Measurements from ENCODE around the gene SF3B2.
"Not testable (repeated sequence)": the region's sequence is repeated elsewhere in the genome, so short reads cannot be mapped to it uniquely, and the experiment has no call there.

The SF3B2 gene

GRCh38 chr11:66090288-66090687, 38.1 kb downstream of the SF3B2 start:
- no peak for DNase-seq (ENCODE audit: low spot score in 2 of 2)
- Mint-ChIP-seq H3K27ac (peak overlapping the region; percentile 50), H3K9me3 (no peaks in the 10 kb centered on the region), H3K4me3 (no peak overlapping the region), H3K36me3 (peaks cover 17% of the 10 kb centered on the region), H3K4me1 (peaks cover 19% of the 10 kb centered on the region)
- no peak for ATAC-seq

DNA sequence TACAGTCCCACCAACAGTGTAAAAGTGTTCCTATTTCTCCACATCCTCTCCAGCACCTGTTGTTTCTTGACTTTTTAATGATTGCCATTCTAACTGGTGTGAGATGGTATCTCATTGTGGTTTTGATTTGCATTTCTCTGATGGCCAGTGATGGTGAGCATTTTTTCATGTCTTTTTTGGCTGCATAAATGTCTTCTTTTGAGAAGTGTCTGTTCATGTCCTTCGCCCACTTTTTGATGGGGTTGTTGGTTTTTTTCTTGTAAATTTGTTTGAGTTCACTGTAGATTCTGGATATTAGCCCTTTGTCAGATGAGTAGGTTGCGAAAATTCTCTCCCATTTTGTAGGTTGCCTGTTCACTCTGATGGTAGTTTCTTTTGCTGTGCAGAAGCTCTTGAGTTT, 40.0 kb downstream of the SF3B2 start:
- Mint-ChIP-seq H3K4me1 (peaks cover 19% of the 10 kb centered on the region), H3K36me3 (peaks cover 17% of the 10 kb centered on the region)
- DNase-seq (ENCODE audit: low spot score in 2 of 2); H3K27ac Mint-ChIP-seq; H3K4me3 Mint-ChIP-seq; ATAC-seq; H3K9me3 Mint-ChIP-seq: not testable (repeated sequence)

- H3K4me3 Mint-ChIP-seq, result peak overlapping the region; percentile 75
- H3K36me3 Mint-ChIP-seq, result peaks cover 12% of the 10 kb centered on the region
- H3K4me1 Mint-ChIP-seq, result peaks cover 33% of the 10 kb centered on the region
- H3K27ac Mint-ChIP-seq, result peak overlapping the region; percentile 50
- not testable (repeated sequence) for DNase-seq (ENCODE audit: low spot score in 2 of 2); ATAC-seq; H3K9me3 Mint-ChIP-seq
These were observed 47.6 kb downstream of the SF3B2 start for GRCh38 chr11:66099746-66100145.

- ATAC-seq (peak; percentile 95), DNase-seq (ENCODE audit: low spot score in 2 of 2) (peak; percentile 20 to 77)
- H3K27ac Mint-ChIP-seq, result peak overlapping the region; percentile 50
- peaks cover 12% of the 10 kb centered on the region for H3K36me3 Mint-ChIP-seq
- H3K9me3 Mint-ChIP-seq, result no peaks in the 10 kb centered on the region
- peak overlapping the region; percentile 75 for H3K4me3 Mint-ChIP-seq
- H3K4me1 Mint-ChIP-seq, result peaks cover 41% of the 10 kb centered on the region
These were observed 48.3 kb downstream of the SF3B2 start for GRCh38 chr11:66100272-66101065.

DNA sequence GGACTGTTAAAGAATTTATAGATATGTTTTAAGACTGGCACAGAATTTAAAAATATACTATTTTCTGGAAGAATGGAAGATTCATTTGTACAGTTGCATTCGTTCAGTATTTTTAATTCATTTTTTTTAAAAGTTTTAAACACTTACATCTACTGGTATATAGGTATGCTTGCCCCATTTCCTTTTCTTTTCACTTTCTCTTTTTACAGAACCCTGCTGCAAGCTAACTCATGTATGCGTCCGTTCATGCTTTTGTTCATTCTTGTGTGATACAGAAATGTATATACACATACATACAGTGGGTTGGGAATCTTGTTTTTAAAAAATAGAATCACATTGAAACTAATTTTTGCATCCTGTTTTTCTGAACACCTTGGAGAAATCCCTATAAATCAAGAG, 48.9 kb downstream of the SF3B2 start:
- peak overlapping the region; percentile 50 for H3K27ac Mint-ChIP-seq
- no peak for DNase-seq (ENCODE audit: low spot score in 2 of 2)
- H3K36me3 Mint-ChIP-seq, result peaks cover 12% of the 10 kb centered on the region
- peak; percentile 27 for ATAC-seq
- H3K4me3 Mint-ChIP-seq, result peak overlapping the region; percentile 75
- peaks cover 46% of the 10 kb centered on the region for H3K4me1 Mint-ChIP-seq
- no peaks in the 10 kb centered on the region for H3K9me3 Mint-ChIP-seq

DNA sequence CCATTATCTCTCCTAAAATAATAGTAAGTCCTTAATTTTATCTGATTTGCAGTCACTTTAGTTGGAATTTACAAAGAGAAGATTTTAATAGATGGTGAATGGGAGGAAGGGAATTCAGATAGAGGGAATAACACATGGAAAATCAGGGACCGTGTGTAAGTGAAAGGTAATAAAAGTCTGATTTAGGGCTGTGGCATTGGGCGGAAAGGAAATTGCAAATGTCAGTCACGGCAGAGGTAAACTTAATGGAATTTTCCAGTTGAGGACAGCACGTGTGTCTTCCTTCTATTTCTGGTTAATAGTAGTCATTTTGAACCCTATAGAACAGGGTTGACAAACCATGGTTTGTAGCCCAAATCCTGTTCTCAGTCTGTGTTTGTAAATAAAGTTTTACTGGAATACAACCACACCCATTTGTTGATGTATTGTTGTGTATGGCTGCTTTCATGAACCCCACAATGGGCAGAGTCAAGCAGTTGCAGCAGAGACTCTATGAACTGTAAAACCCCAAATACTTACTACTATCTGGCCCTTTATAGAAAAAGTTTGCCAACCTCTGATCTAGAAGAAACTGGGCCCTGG, 52.0 kb downstream of the SF3B2 start:
- ATAC-seq (no peak), DNase-seq (ENCODE audit: low spot score in 2 of 2) (no peak)
- Mint-ChIP-seq H3K36me3 (peaks cover 6% of the 10 kb centered on the region), H3K4me1 (peaks cover 72% of the 10 kb centered on the region), H3K4me3 (no peak overlapping the region), H3K9me3 (no peaks in the 10 kb centered on the region), H3K27ac (peak overlapping the region; percentile 52)

GRCh38 chr11:66106786-66107599, 54.8 kb downstream of the SF3B2 start:
- peak in 1 of 2 donors; percentile 25 for DNase-seq (ENCODE audit: low spot score in 2 of 2)
- Mint-ChIP-seq H3K9me3 (no peaks in the 10 kb centered on the region), H3K4me3 (peak overlapping the region; percentile 49), H3K4me1 (peaks cover 69% of the 10 kb centered on the region), H3K36me3 (peaks cover 6% of the 10 kb centered on the region), H3K27ac (peak overlapping the region; percentile 66)
- peak; percentile 88 for ATAC-seq

DNA sequence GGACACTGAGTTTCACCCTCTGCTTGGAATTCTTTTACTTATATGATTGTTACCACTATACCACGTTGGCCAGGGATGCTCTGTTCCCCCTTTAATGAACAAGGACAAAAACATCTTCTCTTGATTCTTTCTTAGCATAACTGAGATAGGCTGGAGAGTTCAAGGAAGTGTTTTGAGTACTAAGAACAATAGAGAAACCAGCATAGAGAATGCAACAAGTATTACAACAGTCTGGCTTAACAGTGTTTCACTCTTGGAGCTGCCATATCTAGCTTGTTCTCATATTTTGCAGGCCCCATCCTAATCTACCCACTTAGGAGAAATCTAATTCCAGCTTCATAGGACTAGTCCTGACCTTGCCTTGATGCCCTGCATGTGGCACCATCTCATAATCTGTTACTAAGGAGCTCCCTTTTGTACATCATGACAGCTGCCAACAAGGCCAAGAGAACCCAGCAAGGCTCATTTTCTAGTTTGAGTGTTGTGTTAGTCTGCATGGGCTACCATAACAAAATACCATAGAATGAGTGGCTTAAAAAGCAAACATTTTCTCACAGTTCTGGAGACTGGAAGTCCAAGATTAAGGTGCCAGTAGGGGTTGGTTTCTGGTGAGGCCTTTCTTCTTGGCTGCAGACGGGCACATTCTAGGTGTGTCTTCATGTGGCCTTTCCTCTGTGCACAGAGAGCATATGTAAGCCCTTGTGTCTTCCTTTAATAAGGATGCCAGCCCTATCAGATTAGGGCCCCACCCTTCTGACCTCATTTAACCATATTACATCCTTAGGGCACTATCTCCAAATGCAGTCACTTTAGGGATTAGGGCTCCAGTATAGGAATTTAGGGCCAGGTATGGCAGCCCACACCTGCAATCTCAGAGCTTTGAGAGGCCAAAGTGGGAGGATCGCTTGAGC, 55.7 kb downstream of the SF3B2 start:
- Mint-ChIP-seq H3K27ac (peak overlapping the region; percentile 66), H3K4me3 (peak overlapping the region; percentile 49)
- peak; percentile 69 for ATAC-seq

GRCh38 chr11:66109294-66109693, 57.1 kb downstream of the SF3B2 start:
- Mint-ChIP-seq H3K9me3 (no peaks in the 10 kb centered on the region), H3K27ac (no peak overlapping the region), H3K36me3 (no peaks in the 10 kb centered on the region), H3K4me1 (peaks cover 83% of the 10 kb centered on the region), H3K4me3 (no peak overlapping the region)
- ATAC-seq (peak; percentile 80), DNase-seq (ENCODE audit: low spot score in 2 of 2) (no peak)

More for the DNA sequence above, 55.7 kb downstream of the SF3B2 start:
- no peak for DNase-seq (ENCODE audit: low spot score in 2 of 2)
- Mint-ChIP-seq H3K36me3 (peaks cover 6% of the 10 kb centered on the region), H3K9me3 (no peaks in the 10 kb centered on the region), H3K4me1 (peaks cover 75% of the 10 kb centered on the region)

- DNase-seq (ENCODE audit: low spot score in 2 of 2) (no peak), ATAC-seq (no peak)
- Mint-ChIP-seq H3K27ac (peak overlapping the region; percentile 86), H3K4me3 (no peak overlapping the region), H3K9me3 (no peaks in the 10 kb centered on the region), H3K4me1 (peaks cover 76% of the 10 kb centered on the region), H3K36me3 (peaks cover 5% of the 10 kb centered on the region)
These were observed 59.0 kb downstream of the SF3B2 start for GRCh38 chr11:66111158-66111557.

DNA sequence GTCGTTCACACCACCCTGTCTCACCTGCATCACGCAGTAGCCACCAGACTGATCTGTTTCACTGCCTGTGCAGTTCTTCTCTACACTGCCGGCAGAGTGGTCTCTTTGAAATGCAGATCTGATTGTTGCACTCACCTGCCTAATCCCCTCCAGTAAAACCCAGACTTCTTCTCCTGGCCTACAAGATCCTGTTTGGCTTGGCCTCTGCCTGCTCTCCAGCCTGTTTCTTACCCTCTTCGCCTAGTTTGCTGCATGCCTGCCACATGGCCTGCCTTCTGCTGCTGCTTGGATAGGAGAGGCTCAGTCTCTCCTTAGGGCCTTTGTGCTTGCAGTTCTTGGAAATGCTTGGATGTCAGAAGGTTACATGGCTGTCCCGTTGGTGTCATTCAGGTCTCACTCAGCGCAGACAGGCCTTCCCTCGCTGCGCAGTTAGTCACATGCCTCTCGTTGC, 59.9 kb downstream of the SF3B2 start:
- no peak for DNase-seq (ENCODE audit: low spot score in 2 of 2)
- no peaks in the 10 kb centered on the region for H3K9me3 Mint-ChIP-seq
- peaks cover 80% of the 10 kb centered on the region for H3K4me1 Mint-ChIP-seq
- peaks cover 5% of the 10 kb centered on the region for H3K36me3 Mint-ChIP-seq
- peak overlapping the region; percentile 86 for H3K27ac Mint-ChIP-seq
- H3K4me3 Mint-ChIP-seq, result no peak overlapping the region
- ATAC-seq, result no peak

DNA sequence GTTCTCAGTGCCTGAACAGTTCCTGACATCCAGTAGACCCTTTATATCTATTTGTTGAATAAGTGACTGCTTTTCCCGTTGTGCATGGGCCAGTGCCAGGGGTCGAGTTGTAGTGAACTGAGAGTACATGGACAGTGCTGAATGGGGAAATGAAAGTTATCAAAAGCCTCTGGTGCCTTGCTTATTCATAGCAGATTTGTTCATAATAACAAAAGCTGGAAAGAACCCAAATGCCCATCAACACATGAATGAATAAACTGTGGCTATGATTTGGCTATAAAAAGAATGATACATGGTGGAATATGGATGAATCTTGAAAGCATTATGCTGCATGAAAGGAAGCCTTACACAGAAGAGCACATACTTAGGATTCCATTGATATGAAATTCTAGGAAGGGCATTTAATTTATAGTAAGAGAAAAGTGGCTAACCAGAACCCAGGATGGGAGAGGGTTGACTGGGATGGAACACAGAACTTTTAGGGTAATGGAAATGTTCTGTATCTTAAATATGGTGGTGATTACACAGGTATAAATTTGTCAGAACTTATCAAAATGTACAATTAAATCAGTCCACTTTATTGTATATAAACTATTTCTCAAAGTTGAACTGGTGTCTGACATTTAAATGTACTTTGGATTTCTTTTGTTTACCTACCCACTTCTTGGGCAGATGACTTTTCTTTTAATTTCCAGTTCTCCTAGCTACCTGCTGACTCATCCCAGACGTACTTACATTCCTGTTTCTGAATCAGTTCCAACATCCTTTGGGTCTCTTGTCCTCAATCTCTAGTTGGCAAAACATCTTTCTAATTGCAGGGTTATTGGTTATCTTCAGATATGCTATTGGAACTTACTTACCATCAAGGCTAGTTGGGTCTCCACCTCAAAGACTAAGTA, 60.7 kb downstream of the SF3B2 start:
- H3K4me3 Mint-ChIP-seq, result peak overlapping the region; percentile 27
- peaks cover 80% of the 10 kb centered on the region for H3K4me1 Mint-ChIP-seq
- peaks cover 5% of the 10 kb centered on the region for H3K36me3 Mint-ChIP-seq
- no peaks in the 10 kb centered on the region for H3K9me3 Mint-ChIP-seq
- ATAC-seq (peak; percentile 39), DNase-seq (ENCODE audit: low spot score in 2 of 2) (no peak)
- H3K27ac Mint-ChIP-seq, result peak overlapping the region; percentile 86

- not testable (repeated sequence) for DNase-seq (ENCODE audit: low spot score in 2 of 2); H3K36me3 Mint-ChIP-seq; ATAC-seq; H3K9me3 Mint-ChIP-seq
- H3K27ac Mint-ChIP-seq, result peak overlapping the region; percentile 91
- H3K4me3 Mint-ChIP-seq, result peak overlapping the region; percentile 64
- peaks cover 71% of the 10 kb centered on the region for H3K4me1 Mint-ChIP-seq
These were observed 62.8 kb downstream of the SF3B2 start for GRCh38 chr11:66114957-66115356.
